Naive B cell (primary cell): ENCODE measurements around the gene MBTPS1. TPM values are rescaled to one million over a fixed set of nuclear protein-coding genes. Genes with fewer than 3 reads are reported as not detected.
A peak's percentile ranks its signal among the peaks of the same experiment; 100 is the strongest.

Experiments used
- ATAC-seq, 2 donors: fragments of 150-1000 bp; cut with Tn5 transposase; 2 replicates each; pipeline ENCODE4 v1.10.0; 2021; ENCODE audit warnings: low read depth in 2 of 2, mild to moderate bottlenecking in 2 of 2, moderate library complexity in 2 of 2
- DNase-seq: peaks from one replicate; pipeline ENCODE4 v3.0.0; 2022
- H3K27ac Mint-ChIP-seq, 6 donors: one replicate each; pipeline ENCODE4 v1.8.0; 2020 to 2022; ENCODE audit warnings: mild to moderate bottlenecking in 6 of 6, mixed read lengths in 6 of 6, moderate library complexity in 5 of 6, inconsistent platforms in 2 of 6
- H3K27me3 Mint-ChIP-seq, 3 donors: one replicate each; pipeline ENCODE4 v1.8.0; 2021 to 2022; ENCODE audit warnings: mixed read lengths in 3 of 3, mild to moderate bottlenecking in 1 of 3
- H3K36me3 Mint-ChIP-seq, 2 donors: one replicate each; pipeline ENCODE4 v1.8.0; 2020 to 2022; ENCODE audit warnings: mixed read lengths in 2 of 2, inconsistent platforms in 1 of 2, mild to moderate bottlenecking in 1 of 2
- H3K4me1 Mint-ChIP-seq, 3 donors: one replicate each; pipeline ENCODE4 v1.8.0; 2020 to 2022; ENCODE audit warnings: mixed read lengths in 3 of 3, inconsistent platforms in 1 of 3, mild to moderate bottlenecking in 1 of 3, moderate library complexity in 1 of 3
- H3K4me3 Mint-ChIP-seq, 8 donors: one replicate each; pipeline ENCODE4 v1.8.0; 2020 to 2022; ENCODE audit warnings: mild to moderate bottlenecking in 8 of 8, mixed read lengths in 8 of 8, moderate library complexity in 8 of 8, inconsistent platforms in 2 of 8
- H3K9me3 Mint-ChIP-seq, 7 donors: one replicate each; pipeline ENCODE4 v1.8.0; 2020 to 2022; ENCODE audit warnings: mixed read lengths in 7 of 7, mild to moderate bottlenecking in 5 of 7, inconsistent platforms in 2 of 7, moderate library complexity in 1 of 7
- polyA plus RNA-seq, 6 donors: library from polyadenylated mRNA; unstranded; fragments of 300-500 nt; fragmentation: Illumina TruSeq; gene quantifications; one replicate each; pipeline ENCODE4 v1.2.3, GENCODE V29; 2021; ENCODE audit warnings: low read depth in 6 of 6

MBTPS1 gene
- polyA plus RNA-seq, 6 donors from 2014 or later = 37.6 to 56.5 (median 48.8) TPM

DNA sequence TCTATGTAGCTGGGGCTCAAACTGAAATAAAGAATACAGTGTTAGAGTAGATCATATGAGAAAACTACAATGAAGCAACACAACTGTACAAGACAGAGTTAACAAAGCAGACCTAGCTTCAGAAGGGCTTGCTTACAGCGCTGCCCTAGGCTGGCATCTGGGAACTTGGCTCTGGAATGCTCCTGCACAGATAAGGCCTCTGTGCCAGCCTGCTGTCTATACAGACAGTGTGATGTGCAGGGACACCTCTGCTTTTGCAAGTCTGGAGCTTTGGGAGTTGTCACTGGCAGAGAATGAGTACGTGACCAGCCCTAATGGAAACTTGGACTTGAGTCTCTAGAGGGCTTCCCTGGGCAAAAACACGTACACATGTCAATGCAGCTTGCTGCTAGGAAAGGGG lies 42.0 kb downstream of the MBTPS1 start:
- Mint-ChIP-seq H3K9me3 (no peaks in the 10 kb centered on the region), H3K27me3 (no peaks in the 10 kb centered on the region), H3K4me3 (no peak overlapping the region), H3K36me3 (peaks cover 32 to 34% of the 10 kb centered on the region in 2 donors), H3K4me1 (peaks cover 0 to 7% (median 3%) of the 10 kb centered on the region in 3 donors), H3K27ac (no peak overlapping the region)
- no peak for DNase-seq
- no peak for ATAC-seq

DNA sequence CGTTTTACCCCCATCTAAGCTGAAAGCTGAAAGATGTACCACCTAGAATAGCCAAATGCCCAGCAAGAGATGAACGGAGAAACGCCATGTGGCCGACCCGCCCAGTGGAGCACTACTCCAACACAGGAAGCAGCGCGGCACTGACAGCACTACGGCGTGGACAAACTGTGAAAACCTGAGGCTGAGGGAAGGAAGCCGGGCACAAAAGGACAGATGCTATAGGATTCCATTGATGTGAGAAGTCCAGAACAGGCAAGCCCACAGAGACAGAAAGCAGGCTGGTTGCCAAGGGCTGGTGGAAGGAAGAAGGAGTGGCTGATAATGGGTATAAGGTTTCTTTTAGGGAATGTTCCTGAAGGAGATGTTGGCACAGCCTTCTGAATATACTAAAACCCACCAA lies 44.7 kb downstream of the MBTPS1 start:
- no peaks in the 10 kb centered on the region for H3K27me3 Mint-ChIP-seq
- no peaks in the 10 kb centered on the region for H3K9me3 Mint-ChIP-seq
- no peak for DNase-seq
- ATAC-seq = no peak
- H3K4me3 Mint-ChIP-seq = no peak overlapping the region
- peaks cover 24 to 44% of the 10 kb centered on the region in 2 donors for H3K36me3 Mint-ChIP-seq
- H3K4me1 Mint-ChIP-seq = peaks cover 0 to 4% (median 1%) of the 10 kb centered on the region in 3 donors
- H3K27ac Mint-ChIP-seq = peak overlapping the region in 1 of 6 donors; percentile 3

DNA sequence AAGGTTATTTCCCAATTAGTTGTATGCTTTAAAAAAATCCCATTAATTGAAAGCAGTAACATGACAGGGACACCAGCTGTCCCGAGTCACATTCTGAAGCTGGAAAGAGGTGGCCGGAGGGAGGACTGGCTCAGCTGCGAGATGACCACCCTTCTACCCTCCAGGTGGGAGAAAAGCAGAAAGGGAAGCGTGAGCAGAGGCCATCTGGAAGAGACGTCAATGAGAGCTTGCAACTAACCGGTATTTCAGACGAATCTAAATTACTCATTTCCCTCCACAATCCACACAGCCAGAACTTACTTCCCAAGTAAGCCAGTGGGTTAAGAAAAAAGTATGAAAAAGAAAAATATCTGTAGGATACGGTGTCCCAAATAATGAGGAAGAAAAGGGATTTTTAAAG lies 45.6 kb downstream of the MBTPS1 start:
- H3K4me3 Mint-ChIP-seq = no peak overlapping the region
- no peaks in the 10 kb centered on the region for H3K27me3 Mint-ChIP-seq
- H3K9me3 Mint-ChIP-seq = no peaks in the 10 kb centered on the region
- H3K27ac Mint-ChIP-seq = no peak overlapping the region
- peaks cover 0 to 4% (median 0%) of the 10 kb centered on the region in 3 donors for H3K4me1 Mint-ChIP-seq
- DNase-seq (no peak), ATAC-seq (no peak)
- peaks cover 19 to 40% of the 10 kb centered on the region in 2 donors for H3K36me3 Mint-ChIP-seq

DNA sequence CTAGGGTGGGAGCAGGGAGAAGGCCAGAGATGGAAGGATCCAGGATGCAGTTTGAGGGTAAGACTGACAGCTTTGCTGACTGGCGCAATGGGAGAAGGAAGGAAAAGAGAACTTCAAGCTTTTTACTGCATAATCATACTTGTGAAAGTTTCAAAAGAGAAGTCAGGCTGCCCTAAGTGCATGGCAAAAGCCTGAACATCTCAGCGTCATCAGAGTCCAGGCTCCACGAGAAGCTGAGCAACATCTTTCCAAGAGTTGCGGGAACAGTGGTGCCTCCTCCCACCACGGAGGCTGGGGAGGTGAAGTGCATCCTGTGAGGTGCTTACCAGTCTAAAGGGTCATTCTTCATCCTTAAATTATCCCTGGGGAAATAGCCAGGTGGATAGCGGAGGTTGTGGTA lies 47.2 kb downstream of the MBTPS1 start:
- Mint-ChIP-seq H3K27ac (no peak overlapping the region), H3K27me3 (no peaks in the 10 kb centered on the region), H3K4me3 (no peak overlapping the region), H3K9me3 (no peaks in the 10 kb centered on the region), H3K36me3 (peaks cover 14 to 40% of the 10 kb centered on the region in 2 donors), H3K4me1 (peaks cover 0 to 4% (median 0%) of the 10 kb centered on the region in 3 donors)
- no peak for ATAC-seq
- no peak for DNase-seq

DNA sequence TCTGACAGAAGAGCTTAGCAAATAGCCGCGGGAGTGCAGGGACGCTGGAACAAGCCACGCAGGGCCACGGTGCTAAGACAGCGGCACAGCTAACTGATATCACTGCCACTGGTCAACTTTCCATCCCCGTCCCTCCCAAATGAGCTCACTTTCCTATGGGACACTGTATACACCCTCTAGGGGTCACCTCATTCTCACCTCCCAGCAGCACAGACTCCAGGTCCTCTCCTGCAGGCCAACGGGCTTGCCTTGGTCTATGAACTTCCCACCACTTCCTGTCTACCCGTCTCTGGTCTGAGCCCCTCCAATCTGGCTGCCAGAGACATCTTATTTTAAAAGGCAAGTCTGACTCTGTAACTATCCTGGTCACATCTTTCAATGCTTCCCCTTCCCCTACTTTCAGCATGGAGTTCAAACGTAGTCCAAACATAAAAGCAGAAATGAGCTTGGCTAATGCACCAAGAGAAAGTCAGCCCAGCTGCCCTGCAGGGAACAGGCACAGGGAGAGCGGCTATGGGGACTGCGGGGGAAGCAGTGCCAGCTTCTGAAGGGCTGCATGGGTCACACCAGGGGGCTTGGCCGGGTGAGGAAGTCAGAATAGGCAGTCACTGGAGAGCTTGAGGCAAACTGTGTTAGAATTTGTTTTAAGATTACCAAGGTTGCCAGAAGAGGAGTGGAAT lies 47.8 kb downstream of the MBTPS1 start:
- Mint-ChIP-seq H3K27ac (peak overlapping the region in 2 of 6 donors; percentile 57 to 91), H3K4me3 (no peak overlapping the region), H3K36me3 (peaks cover 16 to 41% of the 10 kb centered on the region in 2 donors), H3K9me3 (no peaks in the 10 kb centered on the region), H3K4me1 (peaks cover 0 to 4% (median 0%) of the 10 kb centered on the region in 3 donors), H3K27me3 (no peaks in the 10 kb centered on the region)
- DNase-seq (no peak), ATAC-seq (no peak)

DNA sequence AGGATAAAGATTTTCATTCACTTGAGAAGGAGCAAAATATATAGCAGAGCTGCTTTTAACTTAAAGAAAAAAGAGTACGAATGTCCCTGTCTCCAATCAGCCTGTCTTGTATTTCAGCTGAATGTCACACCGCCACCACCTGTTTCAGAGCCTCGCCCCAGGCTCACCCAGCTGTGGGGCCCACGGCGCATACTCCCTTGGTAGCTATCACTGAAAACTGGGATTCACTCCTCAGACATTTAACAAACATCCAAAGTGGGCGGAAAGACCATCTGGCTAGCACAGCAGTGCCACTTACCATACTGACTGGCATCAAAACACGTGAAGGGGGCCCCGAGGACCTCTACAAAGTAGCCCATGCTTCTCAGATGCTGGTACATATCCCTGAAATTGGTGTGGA lies 48.7 kb downstream of the MBTPS1 start:
- DNase-seq = no peak
- Mint-ChIP-seq H3K27me3 (no peaks in the 10 kb centered on the region), H3K4me1 (peaks cover 0 to 4% (median 0%) of the 10 kb centered on the region in 3 donors), H3K4me3 (no peak overlapping the region), H3K9me3 (no peaks in the 10 kb centered on the region), H3K27ac (no peak overlapping the region), H3K36me3 (peaks cover 25 to 49% of the 10 kb centered on the region in 2 donors)
- ATAC-seq = no peak

DNA sequence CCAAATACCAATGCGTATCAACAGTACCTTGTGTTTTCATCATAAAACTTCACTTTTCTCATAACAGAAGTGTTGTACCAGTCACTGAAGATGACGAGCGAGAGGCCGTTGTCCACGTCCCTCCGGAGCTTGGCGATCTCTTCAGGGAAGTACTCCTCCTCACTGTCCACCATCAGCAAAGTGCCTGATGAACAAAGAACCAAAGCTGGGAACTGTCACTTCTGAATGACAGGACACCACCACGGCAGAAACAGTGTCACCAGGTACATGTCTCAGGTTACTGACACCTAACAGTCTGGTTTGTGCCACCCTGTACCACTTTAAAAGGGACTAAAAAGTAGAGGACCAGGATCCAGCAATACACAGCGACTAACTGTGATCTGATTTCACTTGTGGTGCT lies 49.1 kb downstream of the MBTPS1 start:
- no peaks in the 10 kb centered on the region for H3K27me3 Mint-ChIP-seq
- ATAC-seq (no peak), DNase-seq (no peak)
- peaks cover 25 to 53% of the 10 kb centered on the region in 2 donors for H3K36me3 Mint-ChIP-seq
- no peaks in the 10 kb centered on the region for H3K9me3 Mint-ChIP-seq
- no peak overlapping the region for H3K27ac Mint-ChIP-seq
- no peak overlapping the region for H3K4me3 Mint-ChIP-seq
- peaks cover 0 to 6% (median 0%) of the 10 kb centered on the region in 3 donors for H3K4me1 Mint-ChIP-seq

DNA sequence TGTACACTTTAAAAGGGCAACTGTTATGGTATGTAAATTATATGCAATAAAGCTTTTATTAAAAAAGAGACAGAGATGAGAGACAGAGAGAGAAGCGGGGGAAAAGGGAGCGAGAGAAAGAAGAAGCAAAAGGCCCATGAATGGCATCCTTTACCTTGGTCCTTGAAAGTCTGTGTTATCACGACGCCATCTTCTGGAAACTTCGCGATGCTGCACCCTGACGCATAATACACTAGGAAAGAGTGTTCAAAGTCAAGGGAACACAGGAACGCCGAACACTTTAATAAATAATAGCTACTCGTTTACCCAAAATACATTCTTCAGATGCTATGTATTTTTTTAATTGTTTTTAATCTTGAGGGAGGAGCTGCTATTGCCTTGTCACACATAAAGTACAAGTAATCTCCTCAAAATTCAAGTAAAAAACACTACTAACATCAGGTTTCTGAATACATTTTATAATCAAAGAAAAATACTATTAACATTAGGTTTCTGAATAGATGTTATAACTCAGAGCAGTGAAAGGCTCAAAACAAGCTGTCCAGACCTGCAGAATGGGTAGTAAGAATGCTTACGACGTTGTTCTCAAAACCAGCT lies 51.1 kb downstream of the MBTPS1 start:
- Mint-ChIP-seq H3K9me3 (no peaks in the 10 kb centered on the region), H3K4me1 (peaks cover 0 to 7% (median 0%) of the 10 kb centered on the region in 3 donors), H3K27me3 (no peaks in the 10 kb centered on the region), H3K4me3 (no peak overlapping the region), H3K27ac (no peak overlapping the region), H3K36me3 (peaks cover 11 to 39% of the 10 kb centered on the region in 2 donors)
- peak; percentile 35 to 51 for ATAC-seq
- DNase-seq = no peak

DNA sequence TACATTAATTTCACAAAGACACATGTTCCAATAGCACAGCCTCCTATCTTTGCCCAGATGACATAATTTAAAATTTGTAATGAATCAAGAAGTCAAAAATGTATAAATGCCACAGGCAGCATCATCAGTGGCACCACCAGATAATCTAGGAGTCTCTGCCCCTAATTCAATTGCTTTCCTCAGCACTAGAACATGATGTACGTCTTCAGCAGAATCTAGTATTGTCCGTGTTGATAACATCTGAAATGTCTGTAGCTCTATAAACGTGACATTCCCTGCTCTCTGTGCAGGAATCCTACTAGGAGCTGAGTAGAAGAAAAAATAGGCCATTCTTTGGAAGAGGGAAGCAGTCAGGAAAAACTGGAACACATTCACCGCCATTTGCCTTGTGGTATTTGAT lies 52.8 kb downstream of the MBTPS1 start:
- Mint-ChIP-seq H3K27me3 (no peaks in the 10 kb centered on the region), H3K27ac (no peak overlapping the region), H3K36me3 (peaks cover 16 to 31% of the 10 kb centered on the region in 2 donors), H3K4me3 (no peak overlapping the region), H3K9me3 (no peaks in the 10 kb centered on the region), H3K4me1 (peaks cover 0 to 4% (median 0%) of the 10 kb centered on the region in 3 donors)
- no peak for DNase-seq
- ATAC-seq = no peak

DNA sequence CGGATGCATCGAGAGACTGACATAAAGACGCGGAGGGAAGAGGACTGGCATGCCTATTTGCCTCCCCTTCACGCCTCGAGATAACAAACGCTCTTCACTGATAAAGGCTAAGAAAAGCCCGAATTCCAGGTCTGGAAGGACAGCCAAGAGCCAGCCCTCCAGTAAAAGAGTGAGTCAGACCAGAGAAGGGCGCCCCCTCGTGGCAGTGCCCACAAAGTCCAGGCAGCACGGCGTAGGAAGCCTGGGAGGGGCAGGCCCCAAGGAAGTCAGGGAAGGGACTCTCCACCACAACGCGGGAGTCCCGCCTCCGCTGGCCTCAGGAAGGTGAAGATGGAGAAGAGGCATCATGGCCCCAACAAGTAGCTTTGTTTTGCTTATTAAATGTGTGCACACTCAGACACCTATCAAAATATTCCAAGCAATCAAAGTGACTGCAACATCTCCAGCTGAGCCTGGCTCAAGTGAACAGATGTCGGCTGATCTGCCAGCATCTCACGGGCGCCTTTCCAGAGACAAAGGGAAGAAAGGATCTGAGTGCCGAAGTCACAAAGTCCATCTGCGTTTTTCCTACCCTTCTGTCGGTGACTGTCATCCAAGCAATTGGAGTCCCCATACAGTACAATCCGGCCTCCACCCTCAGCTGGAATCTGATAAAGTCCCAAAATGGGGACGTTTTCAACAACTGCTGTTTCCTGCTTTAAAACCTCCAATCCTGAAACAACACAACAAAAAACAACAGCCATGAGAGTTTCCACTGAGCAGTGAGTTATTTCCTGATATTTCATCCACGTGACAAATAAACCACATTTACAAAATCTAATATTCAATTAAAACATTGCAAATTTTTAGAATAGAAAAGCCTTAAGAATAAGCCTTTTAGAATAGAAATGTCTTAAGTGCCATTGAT lies 53.8 kb downstream of the MBTPS1 start:
- no peaks in the 10 kb centered on the region for H3K27me3 Mint-ChIP-seq
- no peaks in the 10 kb centered on the region for H3K9me3 Mint-ChIP-seq
- H3K36me3 Mint-ChIP-seq = peaks cover 20 to 29% of the 10 kb centered on the region in 2 donors
- H3K4me1 Mint-ChIP-seq = peaks cover 0 to 3% (median 0%) of the 10 kb centered on the region in 3 donors
- peak; percentile 21 for DNase-seq
- peak; percentile 56 to 75 for ATAC-seq
- H3K4me3 Mint-ChIP-seq = no peak overlapping the region
- H3K27ac Mint-ChIP-seq = peak overlapping the region in 2 of 6 donors; percentile 6 to 9

DNA sequence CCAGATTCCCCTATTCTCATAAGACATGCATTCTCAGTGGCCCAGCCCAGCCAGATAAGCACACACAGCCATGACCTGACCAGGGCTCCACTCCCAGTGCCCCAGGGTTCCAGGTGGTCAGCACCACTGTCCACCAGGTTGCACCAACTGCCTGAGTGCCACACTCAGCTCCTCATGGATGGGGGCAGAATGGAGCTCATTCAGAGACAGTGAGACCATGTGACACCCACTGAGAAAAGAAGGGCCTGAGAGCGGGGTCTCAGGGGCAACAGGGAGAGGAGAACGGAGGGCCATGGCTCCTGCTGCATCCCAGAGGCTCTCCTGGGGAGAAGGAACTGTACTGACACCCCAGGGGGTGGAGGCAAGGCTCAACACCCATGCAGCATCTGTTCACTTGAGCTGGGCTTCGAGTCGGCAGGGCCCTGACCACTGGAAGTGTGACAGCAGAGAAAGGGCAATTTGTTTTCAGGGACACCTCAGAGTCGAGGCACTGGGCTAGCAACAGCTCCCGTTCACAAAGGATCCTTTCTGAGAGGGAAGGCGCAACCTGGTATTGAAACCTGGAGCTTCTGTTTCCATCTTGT lies 55.4 kb downstream of the MBTPS1 start:
- DNase-seq = no peak
- peaks cover 29 to 39% of the 10 kb centered on the region in 2 donors for H3K36me3 Mint-ChIP-seq
- no peaks in the 10 kb centered on the region for H3K9me3 Mint-ChIP-seq
- ATAC-seq = no peak
- H3K27me3 Mint-ChIP-seq = no peaks in the 10 kb centered on the region
- peaks cover 0 to 3% (median 0%) of the 10 kb centered on the region in 3 donors for H3K4me1 Mint-ChIP-seq
- H3K4me3 Mint-ChIP-seq = no peak overlapping the region
- H3K27ac Mint-ChIP-seq = no peak overlapping the region

DNA sequence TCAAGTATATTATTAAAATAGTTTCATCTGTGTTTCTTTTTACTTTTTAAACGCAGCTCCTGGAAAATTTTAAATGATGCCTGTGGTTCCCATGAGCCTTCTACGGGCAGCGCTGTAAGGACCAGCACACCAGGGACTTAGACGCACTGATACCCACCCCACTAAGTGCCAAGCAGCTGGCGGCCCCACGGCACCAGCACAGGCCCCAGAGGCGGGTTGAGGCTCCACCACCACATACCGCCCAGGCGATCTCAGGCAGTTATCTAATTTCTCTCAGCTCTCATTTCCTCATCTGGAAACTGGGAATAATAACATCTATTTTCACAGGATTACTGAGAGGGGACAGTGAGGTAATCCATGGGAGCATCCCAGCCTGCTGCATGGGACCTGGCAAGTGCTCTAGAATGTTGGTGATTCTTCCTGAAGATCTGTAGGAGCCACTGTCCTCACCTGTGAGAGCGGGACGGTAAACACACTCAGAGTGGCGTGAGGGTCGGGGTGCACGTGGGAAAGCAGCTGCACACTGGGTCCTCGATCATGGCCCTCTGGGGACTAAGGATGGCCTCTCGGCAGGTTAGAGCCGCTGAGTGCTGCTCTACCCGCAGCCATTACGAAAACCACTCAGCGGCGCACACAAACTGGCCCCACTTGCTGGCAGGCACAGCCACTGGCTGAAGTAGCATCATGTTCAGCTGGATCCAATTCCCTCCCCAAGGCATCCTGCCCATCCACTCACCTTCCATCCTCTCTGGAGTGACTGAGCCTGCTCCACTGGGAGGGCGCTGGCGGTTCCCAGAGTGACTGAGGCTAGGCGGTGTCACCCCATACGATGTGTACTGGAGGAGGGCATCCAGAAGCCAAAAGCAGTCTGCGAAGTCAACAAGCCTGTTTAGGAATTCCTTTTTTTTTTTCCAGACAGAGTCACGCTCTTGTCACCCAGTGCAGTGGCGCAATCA lies 56.5 kb downstream of the MBTPS1 start:
- Mint-ChIP-seq H3K4me3 (no peak overlapping the region), H3K27me3 (no peaks in the 10 kb centered on the region), H3K4me1 (peaks cover 0 to 3% (median 0%) of the 10 kb centered on the region in 3 donors), H3K9me3 (no peaks in the 10 kb centered on the region), H3K36me3 (peaks cover 29 to 46% of the 10 kb centered on the region in 2 donors), H3K27ac (peak overlapping the region in 1 of 6 donors; percentile 81)
- ATAC-seq (no peak), DNase-seq (no peak)
